GM12873 (cell line): ENCODE measurements around the gene SPINK6.

ENCODE experiments used
- CTCF ChIP-seq: IDR thresholded peaks from 2 replicates; pipeline ENCODE4 v1.5.1; 2012; ENCODE audit warnings: low read depth, mild to moderate bottlenecking, moderate library complexity, low read length, control low read depth; ENCODE audit not compliant: insufficient read depth; ENCODE audit errors: missing control alignments

Gene SPINK6

GRCh38 chr5:148205044-148205806 is 2.4 kb downstream of the SPINK6 start:
- TF ChIP-seq CTCF = no peak

GRCh38 chr5:148205865-148206264 is 3.0 kb downstream of the SPINK6 start:
- no peak for TF ChIP-seq CTCF

- TF ChIP-seq CTCF = no peak
Measured at GRCh38 chr5:148206620-148207019, 3.8 kb downstream of the SPINK6 start.

- no peak for TF ChIP-seq CTCF
Measured at GRCh38 chr5:148208226-148208625, 5.4 kb downstream of the SPINK6 start.

GRCh38 chr5:148209151-148209770 is 6.4 kb downstream of the SPINK6 start:
- TF ChIP-seq CTCF = no peak

- TF ChIP-seq CTCF = no peak
Measured at GRCh38 chr5:148214665-148215185, 11.9 kb downstream of the SPINK6 start.

- no peak for TF ChIP-seq CTCF
Measured at GRCh38 chr5:148221508-148221907, 18.7 kb downstream of the SPINK6 start.
